ENCODE data around the gene TBC1D22A. TPM values are rescaled to one million over a fixed set of nuclear protein-coding genes. Genes with fewer than 3 reads are reported as not detected.

TBC1D22A gene
- polyA plus RNA-seq, 1 donor from 2014 or later, result 9.3 TPM

DNA sequence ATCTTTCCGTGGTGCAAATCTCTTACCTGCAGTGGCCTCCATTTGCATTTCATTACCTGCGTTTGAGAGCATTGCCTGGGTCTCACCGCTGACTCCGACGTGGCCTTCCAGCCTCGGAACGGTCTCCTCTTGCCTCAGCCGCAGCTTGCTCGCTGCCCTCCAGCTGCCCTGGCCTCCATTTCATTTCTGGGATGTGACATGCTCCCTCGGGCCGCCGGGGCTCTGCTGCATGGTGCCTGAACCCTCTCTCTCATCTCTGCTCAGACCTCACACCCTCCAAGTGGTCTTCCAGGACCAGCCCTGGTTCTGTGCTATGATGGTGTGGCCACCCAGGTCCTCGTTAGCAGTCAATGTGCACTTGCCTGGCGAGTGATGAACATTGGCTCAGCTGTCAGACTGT, 229.2 kb downstream of the TBC1D22A start:
- TF ChIP-seq REST (IDR thresholded peaks at IDR 0.05; ENCODE audit: borderline replicate concordance) (no peak), RAD21 (conservative IDR thresholded peaks at IDR 0.05) (no peak), EZH2 (IDR thresholded peaks at IDR 0.05; ENCODE audit: borderline replicate concordance, insufficient read depth, low read length, poor library complexity, severe bottlenecking) (no peak), EP300 (conservative IDR thresholded peaks at IDR 0.05; ENCODE audit: poor library complexity, severe bottlenecking) (no peak), MXI1 (conservative IDR thresholded peaks at IDR 0.05; ENCODE audit: poor library complexity, severe bottlenecking) (no peak), POLR2AphosphoS5 (IDR thresholded peaks at IDR 0.05) (no peak), TAF1 (IDR thresholded peaks at IDR 0.05; ENCODE audit: low read depth) (no peak), SMC3 (conservative IDR thresholded peaks at IDR 0.05; ENCODE audit: poor library complexity) (no peak)
- TF ChIP-seq, protein P1, sequence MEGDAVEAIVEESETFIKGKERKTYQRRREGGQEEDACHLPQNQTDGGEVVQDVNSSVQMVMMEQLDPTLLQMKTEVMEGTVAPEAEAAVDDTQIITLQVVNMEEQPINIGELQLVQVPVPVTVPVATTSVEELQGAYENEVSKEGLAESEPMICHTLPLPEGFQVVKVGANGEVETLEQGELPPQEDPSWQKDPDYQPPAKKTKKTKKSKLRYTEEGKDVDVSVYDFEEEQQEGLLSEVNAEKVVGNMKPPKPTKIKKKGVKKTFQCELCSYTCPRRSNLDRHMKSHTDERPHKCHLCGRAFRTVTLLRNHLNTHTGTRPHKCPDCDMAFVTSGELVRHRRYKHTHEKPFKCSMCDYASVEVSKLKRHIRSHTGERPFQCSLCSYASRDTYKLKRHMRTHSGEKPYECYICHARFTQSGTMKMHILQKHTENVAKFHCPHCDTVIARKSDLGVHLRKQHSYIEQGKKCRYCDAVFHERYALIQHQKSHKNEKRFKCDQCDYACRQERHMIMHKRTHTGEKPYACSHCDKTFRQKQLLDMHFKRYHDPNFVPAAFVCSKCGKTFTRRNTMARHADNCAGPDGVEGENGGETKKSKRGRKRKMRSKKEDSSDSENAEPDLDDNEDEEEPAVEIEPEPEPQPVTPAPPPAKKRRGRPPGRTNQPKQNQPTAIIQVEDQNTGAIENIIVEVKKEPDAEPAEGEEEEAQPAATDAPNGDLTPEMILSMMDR (IDR thresholded peaks at IDR 0.05; ENCODE audit: poor library complexity, severe bottlenecking), result no peak
- H3K36me3 ChIP-seq (ENCODE audit: insufficient read depth, low read length), result no peaks in the 10 kb centered on the region
- no peaks in the 10 kb centered on the region for H3F3A ChIP-seq (ENCODE audit: insufficient read depth, low read length, poor library complexity, severe bottlenecking)
- no peak overlapping the region for H3K9ac ChIP-seq (ENCODE audit: low read length)
- H3K9me2 ChIP-seq (ENCODE audit: insufficient read depth, low read length), result no peaks in the 10 kb centered on the region
- no peaks in the 10 kb centered on the region for H4K20me1 ChIP-seq (ENCODE audit: insufficient read depth)
- H3K4me2 ChIP-seq (ENCODE audit: low read length), result no peak overlapping the region
- H3K27ac ChIP-seq (ENCODE audit: low read length), result no peak overlapping the region
- H3K9me3 ChIP-seq (ENCODE audit: low read length), result no peaks in the 10 kb centered on the region
- H2AFZ ChIP-seq (ENCODE audit: low read depth, low read length), result no peak overlapping the region
- H3K27me3 ChIP-seq (ENCODE audit: insufficient read depth, low read depth, low read length), result no peaks in the 10 kb centered on the region
- H3K79me2 ChIP-seq (replicated peaks; ENCODE audit: insufficient read depth, low read length), result no peaks in the 10 kb centered on the region
- H3K4me3 ChIP-seq (ENCODE audit: low read length), result no peak overlapping the region

GRCh38 chr22:46992121-46992731, 229.8 kb downstream of the TBC1D22A start:
- Histone ChIP-seq H3K27ac (ENCODE audit: low read length) (no peak overlapping the region), H3K9me3 (ENCODE audit: low read length) (no peaks in the 10 kb centered on the region), H3F3A (ENCODE audit: insufficient read depth, low read length, poor library complexity, severe bottlenecking) (no peaks in the 10 kb centered on the region), H2AFZ (ENCODE audit: low read depth, low read length) (no peak overlapping the region), H3K36me3 (ENCODE audit: insufficient read depth, low read length) (no peaks in the 10 kb centered on the region), H3K9ac (ENCODE audit: low read length) (no peak overlapping the region), H3K79me2 (replicated peaks; ENCODE audit: insufficient read depth, low read length) (no peaks in the 10 kb centered on the region), H3K9me2 (ENCODE audit: insufficient read depth, low read length) (no peaks in the 10 kb centered on the region), H3K4me2 (ENCODE audit: low read length) (no peak overlapping the region), H4K20me1 (ENCODE audit: insufficient read depth) (no peaks in the 10 kb centered on the region), H3K27me3 (ENCODE audit: insufficient read depth, low read depth, low read length) (no peaks in the 10 kb centered on the region), H3K4me3 (ENCODE audit: low read length) (no peak overlapping the region)
- TF ChIP-seq, protein P1 (IDR thresholded peaks at IDR 0.05; ENCODE audit: poor library complexity, severe bottlenecking), result no peak
- no peak for TF ChIP-seq REST (IDR thresholded peaks at IDR 0.05; ENCODE audit: borderline replicate concordance)
